ENCODE data around the gene DRG2.

DRG2 gene

DNA sequence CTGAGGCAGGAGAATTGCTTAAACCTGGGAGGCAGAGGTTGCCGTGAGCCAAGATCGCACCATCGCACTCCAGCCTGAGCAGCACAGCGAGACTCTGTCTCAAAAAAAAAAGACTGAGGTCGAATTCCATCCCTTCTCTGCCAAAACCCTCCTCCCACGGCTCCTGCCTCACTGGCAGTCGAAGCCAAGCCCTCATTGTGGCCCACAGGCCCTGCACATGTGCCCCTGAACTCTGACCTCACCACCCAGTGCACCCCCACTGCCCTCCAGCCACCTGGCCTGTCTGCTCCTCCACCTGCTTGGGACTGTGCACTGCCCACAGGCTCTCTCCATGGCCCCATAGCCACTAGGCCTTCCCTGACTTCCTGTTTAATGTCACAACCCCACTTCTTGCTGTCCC is 27.8 kb downstream of the DRG2 start:
- DNase-seq (ENCODE audit: low read depth, low spot score) = no peak

DNA sequence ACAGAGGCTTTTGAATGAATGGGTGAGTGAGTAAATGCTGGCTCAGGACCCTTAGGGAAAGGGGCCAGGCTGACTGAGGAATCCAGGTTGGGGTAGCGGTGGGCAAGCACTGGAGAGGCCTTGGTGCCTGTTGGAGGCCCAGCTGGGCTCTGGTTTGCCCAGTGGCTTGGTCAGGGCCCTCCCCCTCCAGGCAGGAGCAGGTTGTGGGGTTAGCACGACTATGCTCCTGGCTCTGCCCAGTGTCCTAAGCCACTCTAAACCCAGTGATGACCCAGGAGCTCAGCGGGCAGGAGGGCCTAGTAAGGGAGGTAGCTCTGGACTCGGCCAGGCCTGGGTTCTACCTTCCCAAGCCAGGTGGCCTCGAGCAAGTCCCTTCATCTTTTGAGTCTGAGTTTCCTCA is 28.3 kb downstream of the DRG2 start:
- no peak for DNase-seq (ENCODE audit: low read depth, low spot score)

DNA sequence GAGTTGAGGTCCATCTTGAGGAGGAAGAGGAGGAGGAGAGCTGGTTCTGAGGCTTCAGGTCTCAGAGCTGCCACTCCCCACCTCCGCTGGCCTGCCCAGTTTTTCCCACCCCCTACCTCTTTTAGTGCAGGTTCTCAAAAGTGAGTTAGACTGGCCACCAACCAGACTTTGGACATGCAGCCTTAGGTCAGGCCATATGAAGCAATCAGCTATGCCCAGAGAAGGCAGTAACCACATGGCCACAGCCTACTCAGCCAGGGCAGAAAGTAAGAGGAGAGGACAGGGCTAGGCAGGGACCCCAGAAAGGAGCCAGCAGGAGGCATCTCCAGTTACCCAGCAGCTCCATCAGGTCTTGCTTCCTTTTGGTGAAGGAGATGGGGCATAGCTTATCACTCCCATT is 29.8 kb downstream of the DRG2 start:
- no peak for DNase-seq (ENCODE audit: low read depth, low spot score)

DNA sequence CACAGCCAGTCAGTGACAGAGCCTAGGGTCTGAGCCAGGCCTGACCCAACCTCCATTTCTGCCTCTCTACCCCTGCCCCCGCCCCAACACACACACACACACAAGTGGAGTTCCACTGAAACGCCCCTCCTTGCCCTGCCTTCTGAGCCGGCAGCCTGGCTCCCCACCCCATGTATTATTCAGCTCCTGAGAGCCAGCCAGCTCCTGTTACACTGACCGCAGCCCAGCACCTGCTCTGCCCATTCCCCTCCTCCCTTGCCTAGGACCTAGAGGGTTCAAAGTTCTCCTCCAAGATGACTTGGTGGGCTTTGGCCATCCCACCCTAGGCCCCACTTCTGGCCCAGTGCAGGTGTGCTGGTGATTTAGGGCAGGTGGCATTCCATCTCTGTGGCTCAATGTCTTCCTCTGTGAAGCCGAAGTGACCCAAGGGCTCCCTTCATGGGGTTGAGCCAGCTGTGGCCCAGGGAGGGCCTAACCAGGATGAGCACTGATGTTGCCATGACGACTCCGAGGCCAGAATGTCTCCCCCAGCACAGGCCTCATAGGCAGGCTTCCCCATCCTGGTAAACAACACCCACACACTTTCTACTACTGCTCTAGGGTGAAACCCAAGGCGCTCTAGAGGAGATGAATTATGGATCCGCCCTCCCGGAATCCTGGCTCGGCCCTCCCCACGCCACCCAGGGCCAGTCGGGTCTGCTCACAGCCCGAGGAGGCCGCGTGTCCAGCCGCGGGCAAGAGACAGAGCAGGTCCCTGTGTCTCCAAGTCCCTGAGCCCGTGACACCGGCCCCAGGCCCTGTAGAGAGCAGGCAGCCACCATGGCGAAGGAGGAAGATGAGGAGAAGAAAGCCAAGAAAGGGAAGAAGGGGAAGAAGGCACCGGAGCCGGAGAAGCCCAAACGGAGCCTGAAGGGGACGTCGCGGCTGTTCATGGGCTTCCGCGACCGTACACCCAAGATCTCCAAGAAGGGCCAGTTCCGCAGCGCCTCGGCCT is 30.5 kb downstream of the DRG2 start:
- no peak for DNase-seq (ENCODE audit: low read depth, low spot score)

DNA sequence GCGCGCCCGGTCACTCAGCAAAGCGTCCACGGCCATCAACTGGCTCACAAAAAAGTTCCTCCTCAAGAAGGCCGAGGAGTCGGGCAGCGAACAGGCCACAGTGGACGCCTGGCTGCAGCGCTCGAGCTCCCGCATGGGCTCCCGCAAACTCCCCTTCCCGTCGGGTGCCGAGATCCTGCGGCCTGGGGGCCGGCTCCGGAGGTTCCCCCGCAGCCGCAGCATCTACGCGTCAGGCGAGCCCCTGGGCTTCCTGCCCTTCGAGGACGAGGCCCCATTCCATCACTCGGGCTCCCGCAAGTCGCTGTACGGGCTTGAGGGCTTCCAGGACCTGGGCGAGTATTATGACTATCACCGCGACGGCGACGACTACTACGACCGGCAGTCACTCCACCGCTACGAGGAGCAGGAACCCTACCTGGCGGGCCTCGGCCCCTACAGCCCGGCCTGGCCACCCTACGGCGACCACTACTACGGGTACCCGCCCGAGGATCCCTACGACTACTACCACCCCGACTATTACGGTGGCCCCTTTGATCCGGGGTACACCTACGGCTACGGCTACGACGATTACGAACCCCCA is 31.5 kb downstream of the DRG2 start:
- no peak for DNase-seq (ENCODE audit: low read depth, low spot score)

DNA sequence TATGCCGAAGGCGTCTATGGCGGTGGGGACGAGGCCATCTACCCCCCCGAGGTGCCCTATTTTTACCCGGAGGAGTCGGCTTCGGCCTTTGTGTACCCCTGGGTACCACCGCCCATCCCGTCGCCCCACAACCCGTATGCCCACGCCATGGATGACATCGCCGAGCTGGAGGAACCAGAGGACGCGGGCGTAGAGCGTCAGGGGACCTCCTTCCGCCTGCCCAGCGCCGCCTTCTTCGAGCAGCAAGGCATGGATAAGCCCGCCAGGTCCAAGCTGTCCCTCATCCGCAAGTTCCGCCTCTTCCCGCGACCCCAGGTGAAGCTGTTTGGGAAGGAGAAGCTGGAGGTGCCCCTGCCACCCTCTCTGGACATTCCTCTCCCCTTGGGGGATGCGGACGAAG is 32.2 kb downstream of the DRG2 start:
- DNase-seq (ENCODE audit: low read depth, low spot score) = no peak

DNA sequence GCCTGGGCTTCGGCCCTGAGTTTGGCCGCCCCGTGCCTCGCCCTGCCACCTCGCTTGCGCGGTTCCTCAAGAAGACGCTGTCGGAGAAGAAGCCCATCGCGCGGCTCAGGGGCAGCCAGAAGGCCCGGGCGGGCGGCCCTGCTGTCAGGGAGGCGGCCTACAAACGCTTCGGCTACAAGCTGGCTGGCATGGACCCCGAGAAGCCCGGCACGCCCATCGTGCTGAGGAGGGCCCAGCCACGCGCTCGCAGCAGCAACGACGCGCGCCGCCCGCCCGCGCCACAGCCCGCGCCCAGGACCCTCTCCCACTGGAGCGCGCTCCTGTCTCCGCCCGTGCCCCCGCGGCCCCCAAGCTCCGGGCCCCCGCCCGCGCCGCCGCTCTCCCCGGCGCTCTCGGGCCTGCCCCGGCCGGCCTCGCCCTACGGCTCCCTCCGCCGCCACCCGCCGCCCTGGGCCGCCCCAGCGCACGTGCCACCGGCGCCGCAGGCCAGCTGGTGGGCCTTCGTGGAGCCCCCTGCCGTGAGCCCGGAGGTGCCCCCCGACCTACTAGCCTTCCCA is 32.8 kb downstream of the DRG2 start:
- DNase-seq (ENCODE audit: low read depth, low spot score) = no peak

DNA sequence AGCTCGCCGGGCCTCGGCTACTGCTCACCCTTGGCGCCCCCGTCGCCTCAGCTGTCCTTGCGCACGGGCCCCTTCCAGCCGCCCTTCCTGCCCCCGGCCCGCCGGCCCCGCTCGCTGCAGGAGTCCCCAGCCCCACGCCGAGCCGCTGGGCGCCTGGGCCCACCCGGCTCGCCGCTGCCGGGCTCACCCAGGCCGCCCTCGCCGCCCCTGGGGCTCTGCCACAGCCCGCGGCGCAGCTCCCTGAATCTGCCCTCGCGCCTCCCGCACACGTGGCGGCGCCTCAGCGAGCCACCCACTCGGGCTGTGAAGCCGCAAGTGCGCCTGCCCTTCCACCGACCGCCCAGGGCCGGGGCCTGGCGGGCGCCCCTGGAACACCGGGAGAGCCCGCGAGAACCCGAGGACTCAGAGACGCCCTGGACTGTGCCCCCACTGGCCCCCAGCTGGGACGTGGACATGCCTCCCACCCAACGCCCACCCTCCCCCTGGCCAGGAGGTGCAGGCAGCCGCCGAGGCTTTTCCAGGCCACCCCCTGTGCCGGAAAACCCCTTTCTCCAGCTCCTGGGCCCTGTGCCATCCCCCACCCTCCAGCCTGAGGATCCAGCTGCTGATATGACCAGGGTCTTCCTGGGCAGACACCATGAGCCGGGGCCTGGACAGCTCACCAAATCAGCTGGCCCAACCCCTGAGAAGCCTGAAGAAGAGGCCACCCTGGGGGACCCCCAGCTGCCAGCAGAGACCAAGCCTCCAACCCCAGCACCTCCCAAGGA is 33.6 kb downstream of the DRG2 start:
- DNase-seq (ENCODE audit: low read depth, low spot score) = no peak

DNA sequence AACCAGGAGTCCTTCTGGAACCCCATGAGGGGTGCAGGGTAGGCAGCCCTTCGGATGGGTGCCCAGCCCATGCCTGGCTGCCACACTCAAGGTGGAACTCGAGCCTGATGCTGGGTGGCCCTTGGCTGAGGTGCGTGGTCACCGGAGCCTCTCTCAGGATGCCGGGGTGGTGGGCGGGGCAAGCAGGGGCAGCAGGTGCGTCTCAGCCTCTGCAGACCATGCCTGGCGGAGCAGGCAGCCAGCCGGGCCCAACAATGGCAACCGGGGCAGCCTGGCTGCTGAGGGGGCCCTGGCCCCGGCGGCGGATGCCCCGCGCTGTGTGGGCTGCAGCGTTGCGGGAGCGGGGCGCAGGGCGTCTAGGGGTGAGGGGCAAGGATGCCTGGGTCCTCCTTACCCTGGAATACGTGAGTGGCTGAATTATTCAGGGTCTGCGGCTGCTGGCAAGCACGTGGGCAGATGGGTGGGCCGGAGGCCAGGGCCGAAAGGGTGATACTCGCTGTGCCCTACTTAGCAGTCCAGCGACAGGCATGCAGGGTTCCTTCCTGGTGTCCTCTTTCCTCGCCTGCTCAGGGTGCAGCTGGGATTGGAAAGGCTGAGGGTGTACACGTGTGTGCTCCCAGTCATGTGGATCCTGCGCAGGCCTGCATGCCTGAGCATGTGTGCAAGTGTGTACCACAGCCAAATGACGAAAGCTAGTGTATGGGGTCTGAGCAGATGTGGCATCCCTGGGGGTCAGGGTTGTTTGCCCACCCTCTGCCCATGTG is 35.4 kb downstream of the DRG2 start:
- no peak for DNase-seq (ENCODE audit: low read depth, low spot score)

DNA sequence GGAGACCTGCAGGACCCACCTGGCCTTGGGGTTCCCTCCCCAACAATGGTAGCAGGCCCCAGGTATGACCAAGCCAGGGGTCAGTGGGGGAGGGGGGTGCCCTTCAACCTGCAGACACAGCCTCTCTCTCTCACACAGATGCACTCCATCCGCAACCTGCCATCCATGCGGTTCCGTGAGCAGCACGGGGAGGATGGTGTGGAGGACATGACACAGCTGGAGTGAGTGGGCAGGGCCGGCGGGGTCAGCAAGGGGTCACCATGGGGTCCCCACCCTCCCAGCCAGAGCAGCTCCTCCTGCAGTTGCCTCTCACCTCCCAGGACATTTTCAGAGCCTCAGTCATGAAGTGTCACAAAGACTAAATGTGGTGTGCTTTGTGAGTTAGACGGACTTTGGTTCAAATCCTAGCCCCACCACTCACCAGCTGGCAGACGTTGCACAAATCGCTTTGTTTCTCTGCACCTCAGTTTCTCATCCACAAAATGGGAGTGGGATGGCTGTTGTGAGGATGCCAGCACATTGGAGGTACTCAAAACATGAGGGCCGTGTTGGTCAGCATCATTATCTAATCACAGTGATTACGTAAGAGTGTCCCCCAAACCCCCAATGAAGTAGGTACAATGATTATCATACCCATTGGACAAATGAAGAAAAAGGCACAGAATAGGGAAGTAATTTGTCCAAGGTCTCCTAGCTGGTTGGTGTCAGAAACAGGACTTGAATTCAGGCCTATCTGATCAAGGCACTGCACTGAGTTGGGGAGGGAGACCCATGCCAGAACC is 36.8 kb downstream of the DRG2 start:
- no peak for DNase-seq (ENCODE audit: low read depth, low spot score)

DNA sequence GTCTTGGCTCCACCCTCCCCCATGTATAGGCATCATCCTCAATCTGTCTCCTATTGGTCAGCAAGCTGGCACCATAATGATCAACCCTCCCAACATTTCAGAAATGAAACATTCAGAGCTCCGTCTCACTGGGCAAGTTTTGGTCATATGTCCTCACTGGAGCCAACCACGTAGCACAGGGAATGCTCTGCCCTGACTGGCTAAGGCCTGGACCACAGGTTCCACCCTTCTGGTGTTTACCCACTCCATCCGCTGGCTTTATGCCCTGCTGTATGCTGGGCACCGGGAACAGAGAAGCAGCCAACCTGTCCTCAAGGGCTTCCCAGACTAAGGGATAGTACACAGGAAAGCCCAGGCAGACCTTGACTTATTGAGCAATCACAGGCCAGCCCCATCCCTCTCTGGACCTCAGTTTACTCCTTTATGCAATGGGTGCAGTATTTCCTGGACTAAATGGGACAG is 41.3 kb downstream of the DRG2 start:
- DNase-seq (ENCODE audit: low read depth, low spot score) = no peak

DNA sequence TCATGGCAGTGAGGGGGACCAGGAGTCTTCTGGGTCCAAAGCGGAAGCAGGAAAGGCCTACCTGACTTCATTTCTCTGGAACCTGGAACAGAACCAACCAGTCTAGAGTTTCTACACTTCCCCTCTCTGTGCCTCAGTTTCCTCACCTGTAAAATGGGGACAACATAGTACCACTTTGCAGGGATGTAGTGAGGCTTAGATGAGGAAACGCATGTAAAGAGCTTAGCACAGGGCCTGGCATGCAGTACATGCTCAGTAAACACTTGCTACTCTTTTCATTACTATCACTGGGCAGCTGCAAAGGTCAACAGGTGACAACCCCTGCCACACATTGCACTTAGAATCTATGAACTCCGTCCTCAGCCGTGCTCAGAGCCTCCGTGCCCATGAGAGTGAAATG is 45.0 kb downstream of the DRG2 start:
- DNase-seq (ENCODE audit: low read depth, low spot score) = no peak

DNA sequence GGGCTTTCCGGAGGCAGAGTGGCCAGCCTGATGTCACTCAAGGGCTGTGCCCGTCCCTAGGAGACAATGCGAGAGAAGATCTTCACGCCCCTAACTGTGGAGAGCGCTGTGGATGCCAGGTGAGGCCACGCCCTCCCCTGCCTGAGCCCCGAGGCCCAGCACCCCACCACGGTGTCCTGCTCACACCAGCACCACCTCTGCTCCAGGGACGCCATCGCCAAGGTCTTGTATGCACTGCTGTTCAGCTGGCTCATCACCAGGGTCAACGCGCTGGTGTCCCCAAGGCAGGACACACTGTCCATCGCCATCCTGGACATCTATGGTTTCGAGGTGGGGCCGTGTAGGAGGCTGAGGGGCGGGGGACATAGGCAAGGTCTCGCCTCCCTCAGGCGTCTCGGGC is 48.6 kb downstream of the DRG2 start:
- no peak for DNase-seq (ENCODE audit: low read depth, low spot score)

DNA sequence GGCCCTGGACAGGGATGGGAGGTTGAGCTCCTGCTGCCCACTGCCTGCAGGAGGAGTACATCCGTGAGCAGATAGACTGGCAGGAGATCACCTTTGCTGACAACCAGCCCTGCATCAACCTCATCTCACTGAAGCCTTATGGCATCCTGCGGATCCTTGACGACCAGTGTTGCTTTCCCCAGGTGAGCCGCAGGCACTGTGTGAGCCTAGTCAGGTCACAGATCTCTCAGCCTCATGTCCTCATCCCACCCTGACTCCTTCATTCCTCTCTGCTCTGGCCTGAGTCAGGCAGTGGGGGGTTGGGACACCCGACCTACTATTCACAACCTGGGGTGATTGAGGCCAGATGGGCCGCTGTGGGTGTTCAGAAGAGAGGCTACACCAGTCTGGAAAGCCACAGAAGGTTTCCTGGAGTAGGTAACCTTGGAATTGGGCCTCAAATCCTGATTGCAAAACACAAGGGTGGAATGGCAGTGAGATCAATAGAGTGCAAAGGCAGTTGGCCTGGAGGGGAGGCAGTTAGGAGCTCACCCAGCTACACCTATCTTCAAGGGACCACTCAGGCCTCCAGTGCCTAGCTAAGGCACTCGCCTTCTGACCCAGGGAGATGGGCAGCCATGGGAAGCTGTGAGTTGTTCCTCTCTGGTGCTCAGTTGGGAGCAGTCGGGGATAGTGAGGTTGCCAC is 50.5 kb downstream of the DRG2 start:
- DNase-seq (ENCODE audit: low read depth, low spot score) = no peak

DNA sequence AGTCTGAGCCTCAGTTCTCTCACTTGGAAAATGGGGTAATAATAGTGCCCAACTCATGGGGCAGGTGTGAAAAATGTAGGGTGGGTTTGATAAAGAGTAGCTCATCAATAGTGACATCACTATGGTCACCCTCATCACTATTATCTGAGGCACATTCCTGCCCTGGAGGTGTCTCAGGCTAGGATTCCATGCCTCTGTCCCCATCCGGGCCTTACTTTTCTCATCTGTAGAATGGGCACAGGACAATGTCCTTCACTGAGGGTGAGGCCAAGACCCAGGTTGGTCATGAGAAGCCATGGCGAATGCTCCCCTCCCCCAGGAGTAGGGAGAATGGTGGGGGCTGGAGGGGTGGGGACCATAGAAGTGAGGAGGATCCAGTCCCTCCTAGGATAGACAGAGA is 51.3 kb downstream of the DRG2 start:
- no peak for DNase-seq (ENCODE audit: low read depth, low spot score)

DNA sequence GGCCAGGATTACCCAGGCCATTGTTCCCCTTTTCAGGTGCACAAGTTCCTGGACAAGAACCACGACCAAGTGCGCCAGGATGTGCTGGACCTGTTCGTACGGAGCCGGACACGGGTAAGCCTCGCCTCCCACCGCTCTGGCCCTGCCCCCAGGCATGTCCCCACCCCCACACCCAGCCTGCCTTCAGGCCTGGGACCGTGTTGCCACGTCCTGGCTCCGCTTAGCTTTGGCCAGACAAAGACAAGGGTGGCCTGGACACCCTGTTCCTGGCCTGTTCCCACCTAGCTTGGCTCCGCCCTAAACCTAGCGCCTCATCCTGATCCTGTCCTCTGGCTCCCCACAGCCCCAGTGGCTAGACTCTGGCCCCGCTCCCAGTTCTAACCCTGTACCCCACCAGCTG is 51.8 kb downstream of the DRG2 start:
- DNase-seq (ENCODE audit: low read depth, low spot score) = no peak

DNA sequence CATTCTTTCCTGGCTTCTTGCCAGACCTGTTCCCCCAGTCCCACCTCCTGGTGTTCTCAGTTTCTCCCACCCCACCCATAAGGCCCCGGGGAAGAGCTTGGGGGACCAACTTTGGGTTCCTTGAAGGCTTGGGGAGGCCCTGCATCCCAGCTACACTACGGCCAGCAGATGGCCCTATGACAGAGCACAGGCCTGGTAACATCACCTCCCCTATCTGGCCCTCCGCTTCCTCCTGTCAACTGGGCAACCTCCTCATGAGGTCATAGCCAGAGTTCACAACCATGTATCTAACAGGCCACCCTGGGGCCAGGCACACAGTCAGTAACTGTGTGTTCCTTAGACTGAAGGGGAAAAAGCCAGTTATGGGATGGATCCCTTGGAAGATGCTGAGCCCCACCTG is 52.2 kb downstream of the DRG2 start:
- no peak for DNase-seq (ENCODE audit: low read depth, low spot score)

DNA sequence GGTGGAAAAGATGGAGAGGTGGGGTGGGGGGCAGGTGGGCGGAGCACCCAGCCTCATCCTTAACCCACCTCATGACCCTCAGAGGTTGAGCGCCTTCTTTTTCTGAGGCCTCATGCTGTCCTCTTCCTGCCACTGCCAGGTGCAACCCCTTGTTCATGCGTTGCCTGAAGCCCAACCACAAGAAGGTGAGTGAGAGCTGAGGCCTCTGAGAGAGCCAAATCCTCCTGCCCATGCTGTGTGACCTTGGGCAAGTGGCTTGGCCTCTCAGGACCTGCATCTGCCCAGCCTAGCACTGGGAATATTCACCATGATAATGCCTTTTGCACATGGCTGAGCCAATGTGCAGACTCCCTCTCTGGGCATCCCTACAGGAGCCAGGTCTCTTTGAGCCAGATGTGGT is 52.9 kb downstream of the DRG2 start:
- DNase-seq (ENCODE audit: low read depth, low spot score) = no peak

DNA sequence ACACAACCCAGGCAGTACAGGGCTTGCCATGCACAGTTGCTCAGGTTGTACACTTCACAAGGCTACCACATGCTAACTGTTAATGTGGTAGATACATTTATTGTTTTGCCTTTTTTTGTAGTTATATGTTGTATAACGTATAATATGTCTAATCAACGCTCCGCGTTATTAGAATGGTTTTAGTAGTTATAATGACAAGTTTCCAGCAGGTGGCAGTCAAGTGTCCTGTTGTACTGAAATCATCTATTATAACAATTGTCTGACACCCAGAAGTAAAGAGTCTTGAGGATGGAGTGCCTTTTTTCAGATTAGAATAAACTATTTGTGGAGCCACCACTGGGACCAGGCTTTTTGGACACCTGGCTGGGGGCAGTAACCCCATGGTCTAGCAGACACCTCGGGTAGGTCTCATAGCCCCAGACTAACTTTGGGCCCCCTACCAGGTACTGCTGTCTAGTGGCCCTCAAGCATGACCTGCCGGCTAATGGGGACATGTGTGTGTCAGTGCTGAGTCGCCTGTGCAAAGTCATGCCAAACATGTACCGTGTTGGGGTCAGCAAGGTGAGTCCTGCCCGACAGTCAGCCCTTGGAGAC is 53.6 kb downstream of the DRG2 start:
- no peak for DNase-seq (ENCODE audit: low read depth, low spot score)

DNA sequence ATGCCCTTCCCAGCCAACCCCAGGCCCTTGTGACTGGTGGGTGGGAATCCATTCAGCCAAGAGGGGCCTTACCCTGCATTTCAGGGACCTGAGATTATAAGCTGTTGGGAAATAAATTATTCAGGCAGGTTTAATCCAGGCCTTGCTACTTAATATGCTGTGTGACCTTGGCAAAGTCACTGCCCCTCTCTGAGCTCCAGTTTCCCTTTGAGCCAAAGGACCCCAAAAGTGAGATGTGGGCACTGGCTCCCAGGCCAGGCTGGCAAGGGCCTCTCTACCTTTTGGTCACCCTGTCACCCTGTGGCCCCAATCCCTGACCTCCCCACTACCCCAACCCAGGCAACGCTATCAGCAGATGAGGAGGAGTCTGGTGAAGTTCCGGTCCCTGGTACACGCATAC is 54.7 kb downstream of the DRG2 start:
- no peak for DNase-seq (ENCODE audit: low read depth, low spot score)

Measured in iPS DF 19.7 (cell line).